Measurements from ENCODE around the gene SCG2.
A peak's percentile ranks its signal among the peaks of the same experiment; 100 is the strongest.

Gene SCG2, protein sequence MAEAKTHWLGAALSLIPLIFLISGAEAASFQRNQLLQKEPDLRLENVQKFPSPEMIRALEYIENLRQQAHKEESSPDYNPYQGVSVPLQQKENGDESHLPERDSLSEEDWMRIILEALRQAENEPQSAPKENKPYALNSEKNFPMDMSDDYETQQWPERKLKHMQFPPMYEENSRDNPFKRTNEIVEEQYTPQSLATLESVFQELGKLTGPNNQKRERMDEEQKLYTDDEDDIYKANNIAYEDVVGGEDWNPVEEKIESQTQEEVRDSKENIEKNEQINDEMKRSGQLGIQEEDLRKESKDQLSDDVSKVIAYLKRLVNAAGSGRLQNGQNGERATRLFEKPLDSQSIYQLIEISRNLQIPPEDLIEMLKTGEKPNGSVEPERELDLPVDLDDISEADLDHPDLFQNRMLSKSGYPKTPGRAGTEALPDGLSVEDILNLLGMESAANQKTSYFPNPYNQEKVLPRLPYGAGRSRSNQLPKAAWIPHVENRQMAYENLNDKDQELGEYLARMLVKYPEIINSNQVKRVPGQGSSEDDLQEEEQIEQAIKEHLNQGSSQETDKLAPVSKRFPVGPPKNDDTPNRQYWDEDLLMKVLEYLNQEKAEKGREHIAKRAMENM

DNA sequence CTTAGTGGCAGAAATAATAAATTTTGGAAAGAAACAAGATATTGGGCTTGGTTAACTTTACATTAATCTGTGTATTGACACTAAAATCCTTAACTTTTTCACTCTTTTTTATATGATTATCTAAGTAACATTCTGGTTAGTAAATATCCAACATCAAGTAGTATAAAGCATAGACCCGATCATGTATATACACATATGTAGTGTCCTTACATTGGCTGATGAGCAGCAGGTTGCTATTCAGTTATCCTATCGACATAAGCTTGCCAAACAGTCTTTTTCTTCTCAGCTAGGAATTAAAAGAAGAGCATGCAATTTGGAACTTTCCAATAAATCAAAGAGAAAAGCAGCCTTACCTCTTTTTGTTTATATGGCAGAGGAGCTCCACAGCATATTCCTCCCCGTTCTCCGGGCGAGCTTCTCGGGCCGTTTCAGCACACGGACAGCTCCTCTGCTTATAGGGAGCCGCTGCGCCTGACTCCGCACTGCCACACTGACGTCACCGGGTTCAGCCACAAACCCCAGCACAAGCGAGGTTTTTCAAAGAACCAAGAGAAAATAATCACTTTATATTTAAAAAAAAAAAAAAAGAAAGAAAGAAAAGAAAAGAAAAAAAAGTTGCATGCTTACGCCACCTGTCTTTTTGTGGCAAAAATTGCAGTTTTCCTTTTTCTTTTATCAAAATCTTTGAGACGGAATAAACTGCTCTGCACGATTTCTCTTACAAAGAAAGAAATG lies at the start of gene SCG2:
TSS of gene SCG2 (minus strand) at position 430 of the 735 bp plus-strand sequence. CDS start 3,079 bp downstream, outside the sequence.
- DNase-seq = peak; percentile 90

DNA sequence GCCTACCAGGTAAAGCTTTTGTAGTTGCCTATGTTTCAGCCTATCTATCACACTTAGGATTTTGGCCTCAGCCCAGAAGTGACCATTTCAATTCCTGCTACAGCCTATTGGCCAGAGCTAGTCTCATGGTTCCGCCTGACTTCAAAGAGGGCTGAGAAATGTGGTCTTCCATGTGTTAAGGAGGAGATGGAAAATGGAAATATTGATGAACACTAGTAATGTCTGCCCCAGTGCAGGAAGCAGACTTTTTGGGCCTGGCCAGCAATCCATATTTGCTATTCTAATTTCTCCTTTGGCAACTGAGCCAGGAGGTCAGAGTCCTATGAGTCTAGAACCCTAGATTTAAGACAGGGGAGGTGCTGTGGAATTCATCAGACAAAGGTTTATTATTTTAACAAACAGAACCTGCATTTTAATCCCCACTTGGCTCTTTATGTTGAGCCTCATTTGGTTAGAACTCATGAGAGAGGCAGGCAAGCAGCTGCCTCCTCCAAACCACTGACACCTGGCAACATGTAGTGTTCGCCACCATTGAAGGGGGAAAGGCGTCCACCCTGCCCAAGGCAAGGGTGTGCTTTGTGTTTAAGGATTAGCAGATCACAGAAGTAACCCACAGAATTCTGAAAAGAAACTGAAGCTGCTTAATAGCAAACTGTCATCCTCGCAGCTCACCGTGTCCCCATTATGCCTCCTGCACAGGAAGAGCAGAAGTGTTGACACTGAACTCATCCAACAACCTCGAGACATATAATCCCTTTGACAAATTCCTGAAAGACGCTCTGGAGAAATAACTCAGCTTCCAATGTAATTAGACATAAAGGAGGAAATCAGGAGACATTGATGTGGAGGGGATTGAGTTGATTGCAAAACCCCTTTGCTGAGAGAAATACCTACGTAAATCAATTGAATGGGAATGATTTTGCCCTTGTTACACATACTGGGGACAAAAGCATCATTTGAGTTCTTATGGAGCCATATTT lies 47.7 kb upstream of the SCG2 start:
- no peak for DNase-seq

DNA sequence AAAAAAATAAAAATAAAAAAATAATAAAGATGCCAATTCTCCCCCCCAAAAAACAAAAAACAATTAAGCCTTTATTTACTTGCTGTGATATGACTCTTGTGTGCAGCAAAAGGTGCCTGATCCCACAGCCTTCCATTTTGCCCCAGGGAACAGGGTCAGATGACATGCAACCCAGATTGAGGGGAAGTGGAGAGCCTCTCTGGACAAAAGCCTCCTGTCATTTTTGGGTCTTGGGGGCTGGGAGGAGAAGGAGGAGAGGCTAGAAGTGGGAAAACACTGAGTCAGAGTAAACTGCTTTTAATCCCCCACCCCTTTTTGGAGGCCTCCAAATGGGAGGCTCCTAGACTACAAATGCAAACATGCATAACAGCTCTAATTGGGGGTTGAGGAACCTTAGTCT lies 46.6 kb upstream of the SCG2 start:
- DNase-seq = no peak

DNA sequence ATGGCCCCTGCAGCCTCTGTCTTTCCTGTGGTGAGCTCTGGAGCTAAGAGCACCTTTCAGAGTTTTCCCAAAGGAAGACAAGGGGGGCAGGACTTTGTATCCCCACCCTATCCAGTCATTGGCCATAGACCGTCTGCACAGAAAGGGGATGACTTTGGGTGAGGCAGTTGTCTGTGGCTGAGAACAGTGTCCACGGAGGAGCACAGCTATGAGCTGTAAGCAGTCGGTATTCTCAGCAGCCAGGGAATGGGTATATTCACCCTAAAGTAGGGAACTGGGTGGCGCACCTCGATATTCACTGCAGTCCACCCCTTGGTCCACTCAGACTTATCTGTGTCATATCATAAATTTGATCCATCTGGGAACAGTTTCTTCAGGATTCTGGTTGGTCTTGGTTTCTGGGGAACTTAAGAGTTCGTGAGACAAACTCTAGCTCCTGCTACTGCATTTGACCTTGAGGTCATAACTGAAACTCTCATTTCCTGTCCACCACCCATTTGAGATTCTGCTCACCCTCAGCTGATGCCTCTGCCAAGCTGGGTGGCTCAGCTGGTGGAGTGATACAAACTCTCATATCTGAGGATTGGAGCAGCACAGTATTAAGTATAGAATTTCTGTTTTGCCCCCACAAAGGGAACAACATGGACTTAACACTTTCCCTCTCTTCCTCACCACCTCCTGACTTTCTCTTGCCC lies 45.2 kb upstream of the SCG2 start:
- no peak for DNase-seq

DNA sequence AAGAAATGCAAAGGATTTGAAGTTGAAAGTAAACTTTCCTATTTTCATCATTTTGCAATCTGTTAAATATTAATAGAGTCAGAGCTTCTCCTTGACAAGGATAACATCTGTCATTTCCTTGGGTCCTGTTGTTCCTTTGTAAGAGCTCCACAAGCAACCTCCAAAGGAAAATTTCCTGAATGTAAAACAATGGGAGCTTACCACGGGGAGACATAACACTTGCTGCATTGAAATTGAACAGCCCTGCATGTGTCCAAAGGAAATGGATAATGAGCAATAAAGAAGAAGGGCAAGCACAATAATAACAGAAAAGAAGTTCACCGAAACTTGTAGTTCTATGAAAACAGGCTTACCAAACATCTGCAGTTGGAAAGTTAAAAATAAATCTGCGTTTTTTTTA lies 42.0 kb upstream of the SCG2 start:
- DNase-seq = no peak

DNA sequence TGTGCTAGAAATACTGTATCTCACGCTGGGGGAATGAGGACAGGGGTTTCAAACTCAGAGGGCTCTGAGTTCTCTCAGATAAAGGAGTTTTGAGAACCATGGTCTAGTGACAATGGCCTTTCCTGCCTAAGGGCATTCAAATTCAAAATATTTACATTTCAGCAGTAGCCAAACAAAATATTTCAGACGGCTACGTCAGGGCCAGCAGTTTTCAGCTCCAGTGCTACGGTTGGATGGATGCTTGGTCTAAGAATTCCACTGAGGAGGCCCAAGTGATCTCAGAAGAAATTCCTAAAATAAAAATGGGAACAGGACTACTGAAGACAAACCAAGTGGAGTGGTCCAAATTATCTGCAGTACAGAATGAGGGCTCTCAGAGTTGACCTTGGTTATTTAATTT lies 41.1 kb upstream of the SCG2 start:
- no peak for DNase-seq

DNA sequence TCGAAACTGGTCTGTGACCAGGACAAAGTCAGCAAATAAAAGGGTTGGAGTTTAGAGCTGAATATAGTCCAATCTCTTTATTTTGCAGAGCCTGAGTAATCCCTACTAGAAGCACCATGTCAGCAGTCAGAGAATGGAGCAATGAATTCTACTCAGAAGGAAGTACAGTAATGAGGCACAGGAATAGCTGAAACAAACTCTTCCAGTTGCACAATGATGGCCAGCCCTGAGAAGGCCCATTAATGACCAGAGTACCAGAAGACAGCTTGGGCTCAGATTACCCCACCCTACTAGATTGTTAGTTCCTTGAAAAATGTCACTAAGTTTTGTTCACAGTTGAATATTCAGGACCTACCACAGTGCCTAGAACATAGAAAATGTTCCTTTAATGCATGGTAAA lies 40.3 kb upstream of the SCG2 start:
- no peak for DNase-seq

DNA sequence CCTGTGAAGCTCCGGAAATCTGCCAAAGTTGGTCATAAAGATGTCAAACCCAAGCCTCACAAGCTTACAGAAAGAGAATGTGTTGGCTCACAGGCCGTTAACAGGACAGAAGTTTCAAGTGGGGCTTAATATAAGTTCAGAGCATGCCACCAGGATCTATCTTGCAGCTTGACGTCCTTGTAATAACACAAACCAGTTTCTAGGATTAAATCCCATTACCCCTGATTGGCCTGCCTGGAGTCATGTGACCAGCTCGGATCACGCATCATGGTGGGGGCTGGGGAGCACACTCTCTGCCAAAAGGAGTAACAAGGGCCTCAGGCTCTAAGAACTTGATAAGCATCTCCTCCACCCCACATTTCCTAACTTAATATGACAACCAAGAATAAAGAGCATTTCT lies 38.9 kb upstream of the SCG2 start:
- no peak for DNase-seq

DNA sequence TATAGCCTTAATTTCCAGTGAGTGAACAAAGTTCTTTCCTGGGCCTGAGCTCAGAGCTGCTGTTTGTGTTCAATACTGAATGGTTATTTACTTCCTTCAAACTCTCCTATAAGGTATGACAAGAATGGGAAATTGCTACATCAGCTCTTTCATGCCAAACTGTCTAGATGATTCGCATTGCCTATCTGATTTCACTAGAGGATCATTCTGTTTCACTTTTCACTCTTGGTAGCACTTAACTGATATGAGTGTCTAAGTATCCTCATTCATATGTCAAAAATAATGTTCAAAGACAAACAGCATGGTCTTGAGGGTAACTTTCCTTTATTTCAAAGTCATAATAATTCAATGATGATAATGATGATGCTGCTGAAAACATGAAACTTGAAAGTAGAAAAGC lies 32.9 kb upstream of the SCG2 start:
- no peak for DNase-seq

DNA sequence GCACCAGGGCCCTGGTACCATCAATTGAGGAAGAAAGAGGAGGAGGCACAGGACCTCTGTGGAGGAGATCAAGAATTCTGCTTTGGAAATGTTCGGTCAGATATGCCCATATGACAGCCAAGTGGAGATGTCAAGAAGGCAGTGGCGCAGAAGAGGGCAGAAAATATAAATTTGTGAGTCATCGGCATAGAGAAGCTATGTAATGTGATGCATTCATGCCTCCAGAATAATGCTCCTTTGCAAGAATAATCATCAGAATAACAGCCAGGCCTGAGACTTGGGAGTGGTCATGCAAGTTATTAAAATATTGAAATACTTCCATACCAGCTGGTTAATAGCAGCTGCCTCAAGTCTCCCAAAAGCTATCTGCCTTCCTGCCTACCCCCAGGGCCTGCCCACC lies 32.1 kb upstream of the SCG2 start:
- no peak for DNase-seq

DNA sequence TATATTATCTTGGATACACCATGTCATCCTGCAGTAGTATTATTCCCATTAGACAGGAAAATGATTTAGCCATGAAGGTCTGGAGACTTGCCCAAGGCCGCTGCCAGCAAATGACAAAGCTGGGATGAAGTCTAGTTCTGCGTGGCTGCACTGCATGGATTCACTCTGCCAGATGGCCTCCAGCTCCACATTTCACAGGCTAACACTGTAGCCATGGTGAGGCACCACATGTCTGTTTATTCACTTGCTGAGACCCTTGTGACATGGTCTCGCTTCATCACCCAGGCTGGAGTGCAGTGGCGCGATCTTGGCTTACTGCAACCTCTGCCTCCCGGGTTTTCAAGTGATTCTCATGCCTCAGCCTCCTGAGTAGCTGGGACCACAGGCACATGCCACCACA lies 31.5 kb upstream of the SCG2 start:
- no peak for DNase-seq

DNA sequence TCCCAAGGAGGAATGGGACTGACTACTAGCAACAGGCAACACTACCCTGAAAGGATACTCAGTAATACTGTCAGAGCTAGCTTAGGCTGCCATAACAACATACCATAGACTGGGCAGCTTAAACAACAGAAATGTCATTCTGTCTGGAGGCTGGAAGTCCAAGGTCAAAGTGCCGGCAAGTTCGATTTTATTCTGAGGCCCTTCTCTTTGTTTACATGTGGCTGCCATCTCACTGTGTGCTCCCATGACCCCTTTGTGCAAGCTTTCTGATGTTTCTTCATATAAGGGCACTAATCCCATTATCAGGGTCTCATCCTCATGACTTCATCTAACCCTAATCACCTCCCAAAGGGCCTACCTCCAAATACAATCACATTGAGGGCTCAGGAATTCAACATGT lies 30.7 kb upstream of the SCG2 start:
- DNase-seq = no peak

DNA sequence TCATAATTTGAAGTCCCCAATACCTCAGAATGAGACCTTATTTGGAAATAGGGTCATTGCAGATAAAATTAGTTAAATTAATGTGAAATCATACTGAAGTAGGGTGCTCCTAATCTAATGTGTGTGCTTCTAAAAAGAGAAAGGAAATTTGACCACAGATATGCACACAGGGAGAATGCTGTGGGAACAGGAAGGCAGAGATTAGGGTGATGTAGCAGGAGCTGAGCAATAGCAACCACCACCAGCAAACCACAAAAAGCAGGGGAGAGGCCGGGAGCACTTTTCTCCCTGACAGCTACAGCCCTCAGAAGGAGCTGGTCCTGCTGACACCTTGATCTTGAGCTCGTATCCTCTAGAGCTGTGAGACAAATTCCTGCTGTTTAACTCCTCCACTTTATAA lies 24.6 kb upstream of the SCG2 start:
- DNase-seq = no peak

DNA sequence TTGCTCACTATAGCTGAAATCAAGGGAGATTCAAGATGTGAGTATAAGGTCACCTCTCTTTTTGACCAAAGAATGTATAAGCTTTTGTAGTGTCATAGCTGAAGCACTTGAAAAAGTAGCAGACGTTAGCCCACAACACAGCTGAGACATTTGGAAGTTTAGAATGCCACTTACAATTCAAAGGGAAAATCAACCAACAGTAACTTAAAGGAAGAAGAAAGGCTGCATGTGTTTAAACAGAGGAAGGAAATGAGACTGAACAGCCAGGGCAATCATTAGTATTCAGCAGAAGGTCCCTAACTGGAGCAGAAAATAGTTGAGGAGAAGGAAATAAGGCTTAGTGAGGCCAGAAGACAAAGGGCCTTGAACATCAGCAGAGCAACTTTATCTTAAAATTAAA lies 23.5 kb upstream of the SCG2 start:
- no peak for DNase-seq

DNA sequence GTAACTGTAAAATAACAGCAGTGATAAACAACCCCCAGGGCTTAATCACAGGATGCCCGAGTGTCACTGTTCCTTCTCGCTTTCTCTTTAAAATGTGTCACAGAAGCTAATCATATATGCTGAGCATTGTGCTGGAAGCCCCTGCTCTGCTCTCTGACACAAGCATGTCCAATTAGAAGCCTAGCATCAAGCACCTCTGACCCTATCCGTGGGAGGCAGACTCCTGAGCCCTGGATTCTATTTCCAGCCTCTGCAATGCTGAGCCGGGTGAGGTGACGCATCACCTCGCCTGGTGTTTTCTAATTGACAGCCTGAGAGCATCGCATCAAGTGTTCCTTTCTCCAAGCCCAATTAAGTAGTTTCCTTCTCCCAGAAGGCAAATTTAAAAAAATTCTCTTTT lies 19.7 kb upstream of the SCG2 start:
- no peak for DNase-seq

DNA sequence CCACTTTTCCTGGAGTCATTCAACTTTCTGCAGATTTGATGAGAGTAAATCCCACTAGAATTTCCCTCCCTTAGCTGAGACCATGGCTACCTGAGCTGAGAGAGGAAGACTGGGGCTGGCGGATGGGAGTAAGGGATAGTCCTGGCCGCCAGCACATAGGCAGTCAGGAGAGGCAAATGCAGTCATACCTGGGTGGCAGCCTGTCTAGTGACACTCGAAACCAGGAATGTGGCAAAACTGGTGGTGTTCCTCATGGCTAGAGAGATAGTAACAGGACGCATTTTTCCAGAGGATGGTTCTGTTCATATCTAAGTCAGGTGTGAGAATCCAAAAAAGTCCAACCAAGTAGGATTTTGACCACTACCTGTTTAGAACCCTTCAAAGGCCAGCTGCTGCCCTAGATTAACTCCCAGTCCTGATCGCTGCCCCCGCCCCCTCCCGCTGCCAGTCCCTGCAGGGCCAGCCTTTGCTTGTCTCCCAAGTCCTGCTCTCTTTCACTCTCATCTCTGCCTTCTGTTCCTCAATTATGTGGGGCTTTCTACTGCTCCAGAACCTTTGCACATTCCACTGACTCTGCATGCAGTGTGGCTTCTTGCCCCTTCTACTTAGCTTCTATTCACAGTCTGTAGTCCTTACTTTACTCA lies 17.4 kb upstream of the SCG2 start:
- DNase-seq = no peak

DNA sequence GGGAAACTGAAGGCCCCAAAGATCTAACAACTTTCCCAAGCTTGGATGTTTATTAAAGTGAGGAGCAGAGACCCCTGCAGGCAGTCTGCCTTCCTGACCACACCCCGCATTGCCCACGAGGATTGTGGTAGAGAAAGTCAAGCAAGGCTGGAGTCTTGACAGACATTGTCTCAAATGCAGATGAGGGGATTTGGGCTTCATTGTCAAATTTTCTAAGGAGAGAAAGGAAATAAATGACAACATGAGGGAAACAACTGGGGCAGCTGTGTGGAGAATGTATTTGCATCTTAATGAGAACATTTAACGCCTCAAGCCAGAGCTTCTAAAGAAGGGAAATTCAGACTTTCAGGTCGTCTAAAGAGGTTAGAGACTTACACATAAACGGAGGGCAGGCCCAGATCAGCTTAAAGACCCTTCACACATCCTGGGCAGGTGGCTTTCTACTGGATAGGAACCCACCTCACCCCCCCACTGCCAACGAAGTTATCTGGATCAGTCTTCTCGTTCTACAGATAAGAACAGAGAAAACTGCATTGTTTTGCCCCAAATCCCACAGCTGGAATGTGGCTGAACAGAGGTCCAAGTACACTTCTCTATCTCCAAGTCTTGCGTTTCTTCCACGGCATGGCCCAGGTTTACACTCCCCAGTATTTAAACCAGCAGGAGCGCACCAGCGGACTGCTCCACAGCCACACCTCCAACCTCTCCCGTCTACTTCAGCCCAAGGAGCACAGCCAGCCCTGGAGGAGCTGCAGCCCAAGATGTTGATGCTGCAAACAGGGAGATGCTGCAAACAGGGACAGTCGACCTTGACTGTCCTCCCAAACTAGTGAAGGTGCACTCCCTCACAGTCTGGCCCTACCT lies 16.2 kb upstream of the SCG2 start:
- no peak for DNase-seq

DNA sequence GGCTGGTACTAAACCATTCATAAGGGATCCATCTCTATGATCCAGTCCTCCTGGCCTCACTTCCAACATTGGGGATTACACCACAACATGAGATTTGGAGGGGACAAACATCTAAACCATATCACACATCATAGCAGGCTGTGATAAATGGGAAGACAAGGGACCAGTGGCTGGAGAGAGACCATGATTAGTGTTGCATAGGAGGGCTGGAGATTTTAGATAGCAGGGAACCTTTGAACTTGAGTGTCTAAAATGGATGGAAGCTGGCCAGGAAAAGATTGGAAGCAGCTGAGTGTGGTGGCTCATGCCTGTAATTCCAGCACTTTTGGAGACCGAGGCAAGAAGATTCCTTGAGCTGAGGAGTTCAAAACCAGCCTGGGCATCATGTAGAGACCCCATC lies 12.4 kb upstream of the SCG2 start:
- DNase-seq = no peak

DNA sequence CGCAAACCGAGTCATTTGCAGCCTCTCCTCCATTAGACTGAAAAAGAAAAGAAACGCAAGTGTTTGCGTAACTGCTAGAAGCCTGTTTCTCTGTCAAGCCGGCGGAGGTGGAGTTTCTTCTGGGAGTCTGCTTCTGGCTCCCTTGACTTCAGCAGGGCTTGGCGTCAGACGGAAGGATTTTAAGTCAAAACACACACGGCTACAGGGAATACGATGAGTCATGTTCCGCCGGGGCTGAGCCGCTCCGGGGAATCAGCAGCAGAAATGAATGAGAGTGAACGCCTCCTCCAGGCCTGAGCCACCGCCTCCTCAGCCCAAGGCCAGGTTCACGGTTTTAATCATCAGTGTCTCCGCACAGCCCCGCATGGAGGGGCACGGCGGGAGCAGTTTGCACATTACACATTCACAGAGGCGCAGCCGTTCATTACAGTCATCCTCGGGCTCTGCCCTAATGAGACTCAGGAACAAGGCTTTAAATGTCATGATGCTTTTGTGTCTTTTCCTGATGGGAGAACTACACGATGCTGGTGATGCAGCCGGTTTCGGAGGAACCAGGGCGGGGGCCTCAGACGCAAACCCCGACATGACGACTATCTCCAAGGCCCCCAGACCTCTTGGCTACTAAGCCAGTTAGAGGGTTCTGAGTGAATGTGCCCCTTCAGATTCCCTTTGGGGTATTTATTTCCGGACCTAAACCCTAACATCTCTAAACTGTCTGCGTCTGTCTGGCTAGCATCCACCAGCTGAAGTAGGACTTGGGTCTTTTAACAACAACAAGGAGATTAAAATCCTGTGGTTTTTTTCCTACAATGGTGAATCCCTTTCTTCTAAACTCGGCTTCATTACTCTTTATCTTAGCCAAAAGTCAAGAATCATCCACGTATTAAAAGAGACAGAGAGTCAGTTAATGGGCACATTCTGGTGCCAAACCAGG lies 11.1 kb upstream of the SCG2 start:
- DNase-seq = peak; percentile 80
